LNCaP clone FGC (cell line): ENCODE measurements around the gene COL23A1.
"Not testable (repeated sequence)": the region's sequence is repeated elsewhere in the genome, so short reads cannot be mapped to it uniquely, and the experiment has no call there.

Source experiments
- DNase-seq: peaks from one replicate; pipeline ENCODE4 v3.0.0-alpha.2; 2011; ENCODE audit warnings: low read depth
- H3K4me3 ChIP-seq: 2 replicates; pipeline ENCODE4 v1.5.1; 2011; ENCODE audit warnings: mild to moderate bottlenecking, low read depth, low read length, control low read depth
- TF ChIP-seq, protein P1 (sequence below): IDR thresholded peaks from 2 replicates; pipeline ENCODE4 v1.5.1; 2012; ENCODE audit warnings: mild to moderate bottlenecking; ENCODE audit not compliant: control insufficient read depth, insufficient read depth; ENCODE audit errors: extremely low read depth

COL23A1 gene

DNA sequence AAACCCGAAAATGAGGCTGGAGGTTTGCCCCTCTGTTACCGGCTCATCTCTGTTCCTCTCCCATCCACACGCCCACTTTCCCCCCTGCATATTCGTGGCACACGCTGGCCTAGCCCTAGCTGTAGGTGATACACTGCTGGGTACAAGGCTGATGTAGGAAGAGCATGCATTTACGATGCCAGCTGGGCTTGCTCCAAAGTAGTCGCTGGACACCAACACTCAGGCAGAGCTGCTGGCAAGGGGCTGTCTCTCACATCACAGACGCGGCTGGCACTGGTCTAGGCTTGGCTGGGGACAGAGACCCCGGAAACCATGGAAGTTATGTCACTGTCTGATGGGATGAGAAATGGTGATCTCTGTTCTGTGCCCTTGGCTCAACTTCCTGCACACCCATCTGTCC is 347.8 kb downstream of the COL23A1 start:
- TF ChIP-seq, protein P1, sequence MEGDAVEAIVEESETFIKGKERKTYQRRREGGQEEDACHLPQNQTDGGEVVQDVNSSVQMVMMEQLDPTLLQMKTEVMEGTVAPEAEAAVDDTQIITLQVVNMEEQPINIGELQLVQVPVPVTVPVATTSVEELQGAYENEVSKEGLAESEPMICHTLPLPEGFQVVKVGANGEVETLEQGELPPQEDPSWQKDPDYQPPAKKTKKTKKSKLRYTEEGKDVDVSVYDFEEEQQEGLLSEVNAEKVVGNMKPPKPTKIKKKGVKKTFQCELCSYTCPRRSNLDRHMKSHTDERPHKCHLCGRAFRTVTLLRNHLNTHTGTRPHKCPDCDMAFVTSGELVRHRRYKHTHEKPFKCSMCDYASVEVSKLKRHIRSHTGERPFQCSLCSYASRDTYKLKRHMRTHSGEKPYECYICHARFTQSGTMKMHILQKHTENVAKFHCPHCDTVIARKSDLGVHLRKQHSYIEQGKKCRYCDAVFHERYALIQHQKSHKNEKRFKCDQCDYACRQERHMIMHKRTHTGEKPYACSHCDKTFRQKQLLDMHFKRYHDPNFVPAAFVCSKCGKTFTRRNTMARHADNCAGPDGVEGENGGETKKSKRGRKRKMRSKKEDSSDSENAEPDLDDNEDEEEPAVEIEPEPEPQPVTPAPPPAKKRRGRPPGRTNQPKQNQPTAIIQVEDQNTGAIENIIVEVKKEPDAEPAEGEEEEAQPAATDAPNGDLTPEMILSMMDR = no peak
- no peak overlapping the region for H3K4me3 ChIP-seq
- DNase-seq = no peak

DNA sequence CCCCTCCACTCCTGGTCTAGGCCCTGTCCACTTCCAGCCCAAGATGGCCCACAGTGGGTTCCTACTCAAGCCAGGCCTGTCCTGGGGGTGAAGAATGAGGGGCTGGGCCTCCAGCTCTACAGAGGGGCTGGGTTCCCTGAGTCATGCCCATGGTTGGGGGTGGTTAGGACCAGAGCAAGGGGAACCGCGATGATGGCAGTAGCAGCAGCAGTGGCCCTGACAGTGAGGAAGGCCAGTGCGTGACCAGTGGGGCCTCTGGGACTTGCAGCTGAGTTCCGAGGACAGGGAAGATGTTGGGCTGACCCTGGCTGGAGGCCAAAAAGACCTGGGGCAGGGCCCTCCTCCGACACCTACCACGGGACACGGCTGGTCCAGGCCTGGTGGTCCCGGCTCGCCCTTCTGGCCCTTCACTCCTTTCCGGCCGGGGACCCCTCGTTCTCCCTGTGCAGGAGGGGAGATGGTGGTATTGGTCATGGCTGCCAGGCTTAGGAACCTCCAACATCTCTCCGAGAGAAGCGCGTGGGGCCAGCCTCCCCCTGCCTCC is 348.4 kb downstream of the COL23A1 start:
- TF ChIP-seq, protein P1 = no peak
- no peak for DNase-seq
- H3K4me3 ChIP-seq = no peak overlapping the region

DNA sequence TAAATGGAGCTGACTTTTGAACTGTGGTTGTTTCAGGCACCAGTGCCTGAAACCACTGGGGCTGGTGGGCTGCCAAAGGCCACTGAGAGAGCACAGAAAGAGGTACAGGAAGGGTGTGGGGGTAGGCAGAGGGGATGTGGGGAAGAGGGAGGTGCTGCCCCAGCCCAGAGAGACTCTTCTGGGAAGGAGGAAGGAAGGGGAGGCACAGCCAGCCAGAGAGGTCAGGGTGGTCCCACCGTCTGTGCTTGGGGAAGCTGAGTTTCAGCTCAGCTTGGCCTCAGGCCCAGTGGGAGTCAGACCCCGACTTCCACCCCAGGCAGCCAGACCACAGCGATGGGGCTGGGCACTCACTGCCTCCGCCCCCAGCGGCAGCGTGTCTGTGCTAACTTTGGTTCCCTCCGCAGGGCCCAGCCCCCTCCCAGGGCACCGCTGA is 348.9 kb downstream of the COL23A1 start:
- TF ChIP-seq, protein P1 = no peak
- no peak for DNase-seq
- no peak overlapping the region for H3K4me3 ChIP-seq

DNA sequence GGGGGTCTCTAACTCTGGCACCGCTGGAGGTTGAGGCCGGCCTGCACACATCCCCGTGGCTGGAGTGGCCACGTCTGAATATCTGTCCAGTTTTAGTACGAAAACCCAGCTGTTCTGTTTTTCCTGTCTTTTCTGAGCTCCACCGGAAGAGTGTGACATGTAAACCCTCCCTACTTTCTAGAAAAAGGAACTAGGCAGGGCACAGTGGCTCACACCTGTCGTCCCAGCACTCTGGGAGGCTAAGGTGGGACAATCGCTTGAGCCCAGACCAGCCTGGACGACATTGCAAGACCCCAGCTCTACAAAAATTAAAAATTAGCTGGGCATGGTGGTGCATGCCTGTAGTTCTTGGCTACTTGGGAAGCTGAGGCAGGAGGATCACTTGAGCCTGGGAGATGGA is 349.4 kb downstream of the COL23A1 start:
- DNase-seq = no peak
- TF ChIP-seq, protein P1 = no peak

DNA sequence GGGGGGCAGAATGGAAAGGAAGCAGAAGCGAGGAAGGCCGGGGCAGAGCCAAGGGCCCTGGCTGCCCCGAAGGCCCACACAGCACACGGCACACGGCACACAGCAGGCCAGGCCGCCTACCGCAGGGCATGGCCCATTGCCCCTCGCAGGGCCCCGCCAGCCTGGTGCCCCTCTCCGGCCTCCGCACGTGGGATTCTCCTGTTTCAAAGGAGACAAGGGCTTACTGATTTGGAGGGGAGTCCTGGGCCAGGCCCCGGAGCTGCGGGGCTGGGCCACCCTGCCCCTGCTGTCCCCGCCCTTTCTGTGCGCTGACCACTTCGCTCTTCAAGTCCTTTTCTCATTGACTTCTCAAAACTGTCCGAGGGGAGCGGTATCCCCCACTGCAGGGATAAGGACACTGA is 349.9 kb downstream of the COL23A1 start:
- TF ChIP-seq, protein P1 = no peak
- DNase-seq = no peak
- H3K4me3 ChIP-seq = no peak overlapping the region

More for the DNA sequence above, 349.4 kb downstream of the COL23A1 start:
- H3K4me3 ChIP-seq = no peak overlapping the region

DNA sequence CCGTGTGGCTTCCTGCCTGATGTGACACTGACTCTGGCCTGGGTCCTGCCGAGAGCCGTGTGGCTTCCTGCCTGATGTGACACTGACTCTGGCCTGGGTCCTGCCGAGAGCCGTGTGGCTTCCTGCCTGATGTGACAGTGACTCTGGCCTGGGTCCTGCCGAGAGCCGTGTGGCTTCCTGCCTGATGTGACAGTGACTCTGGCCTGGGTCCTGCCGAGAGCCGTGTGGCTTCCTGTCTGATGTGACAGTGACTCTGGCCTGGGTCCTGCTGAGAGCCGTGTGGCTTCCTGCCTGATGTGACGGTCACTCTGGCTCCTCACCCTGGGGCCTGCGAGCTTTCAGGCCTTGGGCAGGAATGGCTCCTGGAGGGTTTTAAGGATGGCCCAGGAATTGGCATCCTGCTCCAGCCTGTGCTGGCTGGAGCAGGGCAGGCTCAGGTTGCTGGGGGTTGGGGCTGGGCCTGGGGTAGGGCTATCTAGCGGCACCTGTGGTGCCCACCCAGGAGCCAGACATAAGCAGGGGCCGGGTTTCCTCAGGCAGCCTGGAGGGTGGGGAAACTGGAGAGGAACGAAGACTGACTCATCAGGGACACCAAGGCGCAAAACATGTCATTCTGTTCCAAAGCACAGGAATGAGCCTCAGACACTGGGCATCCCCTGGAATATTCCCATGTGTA is 350.4 kb downstream of the COL23A1 start:
- DNase-seq, H3K4me3 ChIP-seq: not testable (repeated sequence)

DNA sequence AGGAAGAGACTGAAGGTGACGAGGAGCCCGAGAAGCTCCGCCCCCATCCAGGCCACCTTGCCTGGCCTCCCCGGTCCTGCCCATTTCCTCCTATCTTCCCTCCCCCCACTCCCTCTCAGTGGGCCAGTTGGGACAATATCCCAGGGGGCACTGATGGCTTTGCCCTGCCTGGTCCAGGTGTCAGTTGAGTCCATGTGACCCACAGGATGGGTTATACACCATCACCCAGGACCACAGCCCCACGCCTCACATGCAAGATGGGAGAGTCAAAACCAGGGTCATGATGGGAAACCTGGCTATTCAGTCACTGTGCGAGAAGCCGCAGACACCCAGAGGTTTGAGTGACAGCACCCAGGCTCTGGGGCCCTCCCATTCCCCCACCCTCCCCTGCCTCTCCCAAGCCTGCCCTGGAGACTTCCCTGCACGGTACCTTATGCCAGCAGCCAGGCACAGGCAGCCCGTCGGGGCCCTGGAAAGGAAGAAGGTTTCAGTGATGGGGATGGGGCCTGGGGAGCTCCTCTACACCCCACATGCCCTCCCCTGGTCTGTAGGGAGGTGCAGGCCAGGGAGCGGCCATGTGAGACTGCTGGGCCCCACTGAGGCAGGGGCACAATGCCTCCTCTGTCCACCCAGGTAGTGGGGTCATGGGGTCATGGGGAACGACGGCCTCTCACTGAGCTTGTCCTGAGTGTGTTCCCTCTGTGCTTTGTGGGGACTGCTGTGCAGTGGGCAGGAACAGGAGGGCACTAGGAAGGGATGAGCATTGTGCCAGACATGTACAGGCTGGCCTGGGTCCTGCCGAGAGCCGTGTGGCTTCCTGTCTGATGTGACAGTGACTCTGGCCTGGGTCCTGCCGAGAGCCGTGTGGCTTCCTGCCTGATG is 351.2 kb downstream of the COL23A1 start:
- TF ChIP-seq, protein P1 = no peak
- DNase-seq = no peak
- H3K4me3 ChIP-seq = no peak overlapping the region
